ENCODE measurements around the gene HPN. TPM values are rescaled to one million over a fixed set of nuclear protein-coding genes. Genes with fewer than 3 reads are reported as not detected.

The HPN gene
- total RNA-seq, 1 experiment from 2014 or later = 10.6 TPM

- Histone ChIP-seq H3K14ac (ENCODE audit: insufficient read depth, low read length) (no peak overlapping the region), H3K56ac (ENCODE audit: insufficient read length, low read depth, low read length) (no peak overlapping the region), H4K5ac (ENCODE audit: insufficient read length, low read depth, low read length) (no peak overlapping the region), H3K27ac (ENCODE audit: insufficient read length, low read depth, low read length) (no peak overlapping the region), H2BK5ac (ENCODE audit: insufficient read length, low read length) (no peak overlapping the region), H3K79me2 (ENCODE audit: insufficient read depth, low read length) (no peaks in the 10 kb centered on the region), H2AFZ (ENCODE audit: low read length) (no peak overlapping the region), H3K4me1 (ENCODE audit: insufficient read depth, low read length) (no peaks in the 10 kb centered on the region), H3K9me3 (ENCODE audit: control insufficient read depth, low read depth, low read length) (no peaks in the 10 kb centered on the region), H3K9ac (ENCODE audit: extremely low read depth, insufficient read length, low read length) (no peak overlapping the region), H3K23ac (ENCODE audit: insufficient read length, low read depth, low read length) (no peak overlapping the region), H3K18ac (ENCODE audit: insufficient read length, low read depth, low read length) (no peak overlapping the region), H3K4ac (ENCODE audit: low read depth, low read length) (no peak overlapping the region), H3K27me3 (ENCODE audit: insufficient read depth, low read length) (no peaks in the 10 kb centered on the region), H3K4me2 (ENCODE audit: insufficient read depth, insufficient read length, low read length) (no peak overlapping the region), H4K20me1 (ENCODE audit: control insufficient read depth, insufficient read depth, insufficient read length) (no peaks in the 10 kb centered on the region), H4K8ac (replicated peaks; ENCODE audit: insufficient read length, low read depth, low read length) (no peak overlapping the region), H2BK15ac (ENCODE audit: low read depth, low read length) (no peak overlapping the region), H4K91ac (ENCODE audit: insufficient read length, low read depth, low read length) (no peak overlapping the region), H3K79me1 (ENCODE audit: insufficient read depth, low read depth, low read length, poor library complexity, severe bottlenecking) (no peaks in the 10 kb centered on the region), H2BK12ac (ENCODE audit: insufficient read length, low read depth, low read length) (no peak overlapping the region), H3T11ph (ENCODE audit: low read length) (no peak overlapping the region), H2AK5ac (ENCODE audit: insufficient read length, low read length) (no peak overlapping the region), H2BK20ac (ENCODE audit: low read depth, low read length, poor library complexity, severe bottlenecking) (no peak overlapping the region), H3K23me2 (ENCODE audit: insufficient read length, low read depth, low read length, poor library complexity, severe bottlenecking) (no peaks in the 10 kb centered on the region), H2BK120ac (ENCODE audit: low read depth, low read length, poor library complexity, severe bottlenecking) (no peak overlapping the region)
- DNase-seq = no peak
- Mint-ChIP-seq H3K36me3 (ENCODE audit: insufficient read depth in 1 of 3, low read depth in 3 of 3) (peaks cover 72 to 95% (median 87%) of the 10 kb centered on the region in 3 experiments), H3K4me3 (no peak overlapping the region), H3K27me3 (ENCODE audit: low read depth) (no peaks in the 10 kb centered on the region), H3K4me1 (0 out of 4 replicates have a peak, but pooled peaks cover 0 to 4% of the 10 kb centered on the region in 2 experiments), H3K9me3 (no peaks in the 10 kb centered on the region), H3K27ac (peak overlapping the region in 1 of 3 experiments; percentile 68; a peak in 1 of 7 replicates)
- TF ChIP-seq, protein P1, sequence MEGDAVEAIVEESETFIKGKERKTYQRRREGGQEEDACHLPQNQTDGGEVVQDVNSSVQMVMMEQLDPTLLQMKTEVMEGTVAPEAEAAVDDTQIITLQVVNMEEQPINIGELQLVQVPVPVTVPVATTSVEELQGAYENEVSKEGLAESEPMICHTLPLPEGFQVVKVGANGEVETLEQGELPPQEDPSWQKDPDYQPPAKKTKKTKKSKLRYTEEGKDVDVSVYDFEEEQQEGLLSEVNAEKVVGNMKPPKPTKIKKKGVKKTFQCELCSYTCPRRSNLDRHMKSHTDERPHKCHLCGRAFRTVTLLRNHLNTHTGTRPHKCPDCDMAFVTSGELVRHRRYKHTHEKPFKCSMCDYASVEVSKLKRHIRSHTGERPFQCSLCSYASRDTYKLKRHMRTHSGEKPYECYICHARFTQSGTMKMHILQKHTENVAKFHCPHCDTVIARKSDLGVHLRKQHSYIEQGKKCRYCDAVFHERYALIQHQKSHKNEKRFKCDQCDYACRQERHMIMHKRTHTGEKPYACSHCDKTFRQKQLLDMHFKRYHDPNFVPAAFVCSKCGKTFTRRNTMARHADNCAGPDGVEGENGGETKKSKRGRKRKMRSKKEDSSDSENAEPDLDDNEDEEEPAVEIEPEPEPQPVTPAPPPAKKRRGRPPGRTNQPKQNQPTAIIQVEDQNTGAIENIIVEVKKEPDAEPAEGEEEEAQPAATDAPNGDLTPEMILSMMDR (conservative IDR thresholded peaks at IDR 0.05) = no peak
- no CpG with 5 or more reads among the region's 3 CpGs for WGBS (ENCODE audit: extremely low coverage, insufficient read length, low lambda C conversion rate)
These were observed 24.0 kb upstream of the HPN start for GRCh38 chr19:35017507-35017906.

Data from H9 (cell line).